ENCODE measurements around the gene TRIM42.

DNA sequence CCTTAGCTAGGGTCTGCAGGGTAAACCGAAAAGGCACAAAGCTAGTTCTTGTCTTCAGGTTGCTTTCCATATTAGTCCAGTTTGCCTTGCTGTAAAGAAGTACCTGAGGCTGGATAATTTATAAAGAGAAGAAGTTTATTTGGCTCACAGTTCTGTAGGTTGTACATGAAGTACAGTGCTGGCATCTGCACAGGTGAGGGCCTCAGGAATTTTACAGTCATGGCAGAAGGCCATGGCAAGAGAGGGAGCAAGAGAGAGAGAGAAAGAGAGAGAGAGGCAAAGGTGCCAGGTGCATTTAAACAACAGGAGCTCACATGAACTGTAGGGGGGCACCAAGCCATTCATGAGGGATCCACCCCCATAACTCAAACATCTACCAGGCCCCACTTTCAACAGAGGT lies 26.9 kb downstream of the TRIM42 start:
- TF ChIP-seq CTCF (IDR thresholded peaks at IDR 0.05) (no peak), POLR2A (IDR thresholded peaks at IDR 0.05) (no peak)

Measured in heart left ventricle (tissue), 13 donors.